ENCODE results near the gene PABPN1L. TPM values are rescaled to one million over a fixed set of nuclear protein-coding genes. Genes with fewer than 3 reads are reported as not detected.

Gene PABPN1L
- total and polyA plus RNA-seq, 2 of the 13 experiments (the other 11 are each of a cell fraction or from before 2014, with no cell fraction given), result not detected

DNA sequence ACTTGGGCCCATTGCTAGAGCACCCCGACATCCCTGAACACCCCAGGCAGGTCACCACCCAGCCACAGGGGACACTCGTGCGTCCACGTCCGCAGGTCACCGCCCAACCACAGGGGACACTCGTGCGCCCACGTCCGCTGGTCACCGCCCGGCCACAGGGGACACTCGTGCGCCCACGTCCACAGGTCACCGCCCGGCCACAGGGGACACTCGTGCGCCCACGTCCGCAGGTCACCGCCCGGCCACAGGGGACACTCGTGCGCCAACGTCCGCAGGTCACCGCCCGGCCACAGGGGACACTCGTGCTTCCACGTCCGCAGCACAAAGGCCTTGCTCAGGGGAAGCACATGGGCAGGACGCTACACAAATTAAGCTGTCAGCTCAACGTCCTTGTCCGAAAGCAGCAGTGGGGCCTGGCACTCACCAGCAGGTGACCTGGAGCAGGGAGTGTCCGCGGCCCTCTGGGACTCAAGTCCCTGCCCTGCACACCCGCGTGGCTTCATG, 27.4 kb downstream of the PABPN1L start (continued):
- TF ChIP-seq ZNF616 (CRISPR knock-in tag; IDR thresholded peaks at IDR 0.05; ENCODE audit: low read depth), result no peak
- TF ChIP-seq ZNF768 (CRISPR knock-in tag; IDR thresholded peaks at IDR 0.05), result peak; percentile 58; the same call in 1 of the 2 replicates
- TF ChIP-seq ZNF780A (CRISPR knock-in tag; IDR thresholded peaks at IDR 0.05), result no peak
- TF ChIP-seq CENPX (CRISPR knock-in tag; IDR thresholded peaks at IDR 0.05), result no peak
- TF ChIP-seq ZNF672 (CRISPR knock-in tag; IDR thresholded peaks at IDR 0.05), result 0 out of 2 replicates have a peak, but pooled peaks have one; percentile 52
- TF ChIP-seq ZNF609 (CRISPR knock-in tag; IDR thresholded peaks at IDR 0.05; ENCODE audit: borderline replicate concordance), result 0 out of 2 replicates have a peak, but pooled peaks have one; percentile 29
- TF ChIP-seq ZNF124 (CRISPR knock-in tag; IDR thresholded peaks at IDR 0.05), result no peak
- TF ChIP-seq SOX5 (CRISPR knock-in tag; IDR thresholded peaks at IDR 0.05; ENCODE audit: borderline replicate concordance), result no peak
- TF ChIP-seq ZFP37 (CRISPR knock-in tag; IDR thresholded peaks at IDR 0.05; ENCODE audit: borderline replicate concordance), result no peak
- TF ChIP-seq, protein P1, sequence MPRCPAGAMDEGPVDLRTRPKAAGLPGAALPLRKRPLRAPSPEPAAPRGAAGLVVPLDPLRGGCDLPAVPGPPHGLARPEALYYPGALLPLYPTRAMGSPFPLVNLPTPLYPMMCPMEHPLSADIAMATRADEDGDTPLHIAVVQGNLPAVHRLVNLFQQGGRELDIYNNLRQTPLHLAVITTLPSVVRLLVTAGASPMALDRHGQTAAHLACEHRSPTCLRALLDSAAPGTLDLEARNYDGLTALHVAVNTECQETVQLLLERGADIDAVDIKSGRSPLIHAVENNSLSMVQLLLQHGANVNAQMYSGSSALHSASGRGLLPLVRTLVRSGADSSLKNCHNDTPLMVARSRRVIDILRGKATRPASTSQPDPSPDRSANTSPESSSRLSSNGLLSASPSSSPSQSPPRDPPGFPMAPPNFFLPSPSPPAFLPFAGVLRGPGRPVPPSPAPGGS (CRISPR knock-in tag; IDR thresholded peaks at IDR 0.05), result no peak
- TF ChIP-seq ZNF343 (CRISPR knock-in tag; IDR thresholded peaks at IDR 0.05), result no peak; the same call in 1 of the 2 replicates
- no peak for TF ChIP-seq FIP1L1 (IDR thresholded peaks at IDR 0.05; ENCODE audit: borderline replicate concordance, insufficient read depth, low read depth, low read length)
- TF ChIP-seq GABPB1 (CRISPR knock-in tag; IDR thresholded peaks at IDR 0.05), result peak; percentile 68; the same call in 1 of the 2 replicates
- 0 out of 2 replicates have a peak, but pooled peaks have one; percentile 22 for TF ChIP-seq ZNF784 (CRISPR knock-in tag; IDR thresholded peaks at IDR 0.05; ENCODE audit: borderline replicate concordance)
- TF ChIP-seq ELF1 (CRISPR knock-in tag; IDR thresholded peaks at IDR 0.05), result no peak
- 0 out of 2 replicates have a peak, but pooled peaks have one; percentile 50 for TF ChIP-seq KDM3A (CRISPR knock-in tag; IDR thresholded peaks at IDR 0.05; ENCODE audit: low read depth)
- no peak for TF ChIP-seq GLI4 (CRISPR knock-in tag; IDR thresholded peaks at IDR 0.05; ENCODE audit: borderline replicate concordance)
- no peak for TF ChIP-seq NFKB2 (CRISPR knock-in tag; IDR thresholded peaks at IDR 0.05; ENCODE audit: borderline replicate concordance)
- TF ChIP-seq, protein P2, sequence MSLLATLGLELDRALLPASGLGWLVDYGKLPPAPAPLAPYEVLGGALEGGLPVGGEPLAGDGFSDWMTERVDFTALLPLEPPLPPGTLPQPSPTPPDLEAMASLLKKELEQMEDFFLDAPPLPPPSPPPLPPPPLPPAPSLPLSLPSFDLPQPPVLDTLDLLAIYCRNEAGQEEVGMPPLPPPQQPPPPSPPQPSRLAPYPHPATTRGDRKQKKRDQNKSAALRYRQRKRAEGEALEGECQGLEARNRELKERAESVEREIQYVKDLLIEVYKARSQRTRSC (CRISPR knock-in tag; IDR thresholded peaks at IDR 0.05; ENCODE audit: low read depth), result no peak
- TF ChIP-seq, protein P3, sequence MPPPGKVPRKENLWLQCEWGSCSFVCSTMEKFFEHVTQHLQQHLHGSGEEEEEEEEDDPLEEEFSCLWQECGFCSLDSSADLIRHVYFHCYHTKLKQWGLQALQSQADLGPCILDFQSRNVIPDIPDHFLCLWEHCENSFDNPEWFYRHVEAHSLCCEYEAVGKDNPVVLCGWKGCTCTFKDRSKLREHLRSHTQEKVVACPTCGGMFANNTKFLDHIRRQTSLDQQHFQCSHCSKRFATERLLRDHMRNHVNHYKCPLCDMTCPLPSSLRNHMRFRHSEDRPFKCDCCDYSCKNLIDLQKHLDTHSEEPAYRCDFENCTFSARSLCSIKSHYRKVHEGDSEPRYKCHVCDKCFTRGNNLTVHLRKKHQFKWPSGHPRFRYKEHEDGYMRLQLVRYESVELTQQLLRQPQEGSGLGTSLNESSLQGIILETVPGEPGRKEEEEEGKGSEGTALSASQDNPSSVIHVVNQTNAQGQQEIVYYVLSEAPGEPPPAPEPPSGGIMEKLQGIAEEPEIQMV (CRISPR knock-in tag; IDR thresholded peaks at IDR 0.05; ENCODE audit: low read depth), result peak; percentile 68; the same call in 1 of the 2 replicates
- peak; percentile 32 for TF ChIP-seq YY1 (IDR thresholded peaks at IDR 0.05; ENCODE audit: insufficient read depth, insufficient replicate concordance, low read depth, low read length)

All from HepG2 (cell line).